Neural cell (in vitro differentiated cells): ENCODE measurements around the gene BLOC1S5.

Experiments used
- EZH2 ChIP-seq: fragments of 200-600, 300-800 bp; shearing (Covaris generic), sonication (generic); IDR thresholded peaks from 2 replicates; pipeline ENCODE4 v1.6.1; 2014; ENCODE audit warnings: antibody characterized with exemption, low read length, borderline replicate concordance, mild to moderate bottlenecking; ENCODE audit not compliant: insufficient read depth, poor library complexity, severe bottlenecking
- SMC3 ChIP-seq: fragments of 450-650 bp; conservative IDR thresholded peaks from 2 replicates; pipeline ENCODE4 v1.6.1; 2014; ENCODE audit warnings: antibody characterized with exemption, mild to moderate bottlenecking, moderate library complexity; ENCODE audit not compliant: poor library complexity
- TF ChIP-seq, protein P1 (sequence below): fragments of 450-650 bp; IDR thresholded peaks from 2 replicates; pipeline ENCODE4 v1.5.1; 2014; ENCODE audit warnings: antibody characterized with exemption, mild to moderate bottlenecking, moderate library complexity; ENCODE audit not compliant: poor library complexity, severe bottlenecking

DNA sequence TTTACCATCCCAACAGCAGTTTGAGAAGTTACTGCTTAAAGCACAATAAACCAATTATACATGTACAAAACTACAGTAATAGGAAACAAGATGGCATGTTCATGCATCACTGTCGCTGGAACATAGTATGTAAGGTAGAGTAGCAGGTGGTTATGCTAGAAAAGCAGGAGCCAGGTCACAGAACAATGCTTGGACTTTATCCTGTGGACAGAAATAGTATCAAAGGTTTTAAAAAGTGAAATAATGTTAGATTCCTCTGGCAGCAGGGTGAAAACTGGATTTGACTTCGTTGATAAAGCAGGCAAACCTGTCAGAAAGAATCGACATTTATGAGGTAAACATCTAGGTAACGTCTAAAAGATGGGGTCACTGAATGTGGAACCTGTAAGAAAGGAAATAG is 2.5 kb downstream of the BLOC1S5 start:
- TF ChIP-seq, protein P1, sequence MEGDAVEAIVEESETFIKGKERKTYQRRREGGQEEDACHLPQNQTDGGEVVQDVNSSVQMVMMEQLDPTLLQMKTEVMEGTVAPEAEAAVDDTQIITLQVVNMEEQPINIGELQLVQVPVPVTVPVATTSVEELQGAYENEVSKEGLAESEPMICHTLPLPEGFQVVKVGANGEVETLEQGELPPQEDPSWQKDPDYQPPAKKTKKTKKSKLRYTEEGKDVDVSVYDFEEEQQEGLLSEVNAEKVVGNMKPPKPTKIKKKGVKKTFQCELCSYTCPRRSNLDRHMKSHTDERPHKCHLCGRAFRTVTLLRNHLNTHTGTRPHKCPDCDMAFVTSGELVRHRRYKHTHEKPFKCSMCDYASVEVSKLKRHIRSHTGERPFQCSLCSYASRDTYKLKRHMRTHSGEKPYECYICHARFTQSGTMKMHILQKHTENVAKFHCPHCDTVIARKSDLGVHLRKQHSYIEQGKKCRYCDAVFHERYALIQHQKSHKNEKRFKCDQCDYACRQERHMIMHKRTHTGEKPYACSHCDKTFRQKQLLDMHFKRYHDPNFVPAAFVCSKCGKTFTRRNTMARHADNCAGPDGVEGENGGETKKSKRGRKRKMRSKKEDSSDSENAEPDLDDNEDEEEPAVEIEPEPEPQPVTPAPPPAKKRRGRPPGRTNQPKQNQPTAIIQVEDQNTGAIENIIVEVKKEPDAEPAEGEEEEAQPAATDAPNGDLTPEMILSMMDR: no peak
- TF ChIP-seq EZH2 (no peak), SMC3 (no peak)
